Brain microvascular endothelial cell (primary cell): ENCODE measurements around the gene AOC1.
"Not testable (repeated sequence)": the region's sequence is repeated elsewhere in the genome, so short reads cannot be mapped to it uniquely, and the experiment has no call there.

Source experiments
- DNase-seq: peaks from one replicate; pipeline ENCODE4 v3.0.0-alpha.2; 2020
- H3K27ac ChIP-seq: fragments of 250-450 bp; sonication (Bioruptor Pico); 2 replicates; pipeline ENCODE4 v1.5.1; 2020; ENCODE audit warnings: mild to moderate bottlenecking, moderate library complexity
- H3K27me3 ChIP-seq: fragments of 250-450 bp; sonication (Bioruptor Pico); replicated peaks from 2 replicates; pipeline ENCODE4 v1.5.1; 2020; ENCODE audit warnings: mild to moderate bottlenecking
- H3K36me3 ChIP-seq: fragments of 250-450 bp; sonication (Bioruptor Pico); replicated peaks from 2 replicates; pipeline ENCODE4 v1.5.1; 2020; ENCODE audit warnings: mild to moderate bottlenecking
- H3K4me3 ChIP-seq: 2 replicates; pipeline ENCODE4 v1.5.1; 2011; ENCODE audit warnings: low read depth, mild to moderate bottlenecking, control low read depth, low read length, moderate library complexity
- CTCF ChIP-seq: IDR thresholded peaks from 2 replicates; pipeline ENCODE4 v1.5.1; 2011; ENCODE audit warnings: low read depth, mild to moderate bottlenecking, moderate library complexity, low read length, control low read depth, inconsistent platforms; ENCODE audit errors: missing control alignments
- in situ Hi-C: cut with HindIII; loops from 2 replicates; pipeline ENCODE4 v1.10.0; 2017; ENCODE audit warnings: low sequenced_read_pairs, low pct_ligation_motif_present

Gene AOC1

DNA sequence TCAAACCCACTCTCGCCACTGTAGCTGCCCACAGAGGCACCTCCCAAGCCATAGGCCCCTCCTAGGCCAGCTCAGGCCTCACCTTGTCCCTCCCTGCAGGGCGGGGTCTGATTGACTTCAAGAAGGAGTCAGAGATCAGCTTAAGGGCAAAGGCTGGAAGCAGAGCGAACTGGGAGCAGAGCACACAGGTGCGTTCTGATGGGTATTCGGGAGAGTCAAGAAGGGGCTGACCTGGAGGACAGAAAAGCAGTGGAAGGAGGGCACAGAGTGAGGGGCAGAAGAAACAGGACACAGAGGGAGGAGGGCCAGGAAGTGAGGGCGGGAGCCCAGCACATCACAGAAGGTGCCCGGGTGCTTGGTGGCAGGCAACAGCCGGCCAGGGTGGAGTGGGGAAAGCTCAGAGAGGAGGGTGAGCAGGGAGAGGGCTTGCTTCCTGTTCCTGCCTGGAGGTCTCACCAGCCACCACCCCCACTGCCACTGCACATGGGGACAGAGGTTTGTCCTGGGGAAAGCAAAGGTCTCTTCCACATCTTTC is at the start of gene AOC1:
Gene AOC1, plus strand, starts transcription at position 147 of the 535 bp plus-strand sequence. CDS start 3,954 bp downstream, outside the sequence.
- Histone ChIP-seq H3K27me3 (no peaks in the 10 kb centered on the region), H3K27ac (no peak within 1 kb of the TSS), H3K36me3 (no peaks in the 10 kb centered on the region), H3K4me3 (no peak within 1 kb of the TSS)
- no peak for DNase-seq
- no peak for TF ChIP-seq CTCF
- in situ Hi-C loops: no loop called here

DNA sequence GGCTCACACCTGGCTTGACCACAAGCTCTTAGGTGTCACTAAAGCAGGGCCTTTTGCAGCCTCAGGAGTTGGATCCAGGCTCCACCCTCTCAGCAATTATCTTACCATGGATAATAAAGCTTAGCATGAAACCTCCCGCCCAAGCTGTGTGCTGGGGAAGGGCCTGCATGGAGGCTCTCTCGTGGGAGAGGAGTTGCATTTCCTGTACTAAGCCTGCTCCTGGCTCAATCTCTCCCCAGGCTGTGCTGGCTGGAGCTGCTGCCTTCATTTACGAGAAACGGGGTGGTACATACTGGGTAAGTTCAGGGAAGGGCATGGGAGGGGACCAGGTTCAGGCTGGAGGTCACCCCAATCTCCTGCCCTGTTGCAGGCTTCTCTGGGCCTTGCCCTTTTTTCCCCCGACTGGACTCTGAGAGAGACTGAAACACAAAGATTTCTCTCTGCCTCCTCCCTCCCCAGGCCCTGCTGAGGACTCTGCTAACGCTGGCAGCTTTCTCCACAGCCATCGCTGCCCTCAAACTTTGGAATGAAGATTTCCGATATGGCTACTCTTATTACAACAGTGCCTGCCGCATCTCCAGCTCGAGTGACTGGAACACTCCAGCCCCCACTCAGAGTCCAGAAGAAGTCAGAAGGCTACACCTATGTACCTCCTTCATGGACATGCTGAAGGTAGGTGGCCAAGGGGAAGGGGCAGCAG is 49.0 kb upstream of the AOC1 start:
- no peak overlapping the region for H3K4me3 ChIP-seq
- H3K27ac ChIP-seq: no peak overlapping the region
- TF ChIP-seq CTCF: no peak
- no peak for DNase-seq
- H3K27me3 ChIP-seq: peaks cover 33% of the 10 kb centered on the region
- in situ Hi-C loops: no loop called here
- H3K36me3 ChIP-seq: no peaks in the 10 kb centered on the region

- in situ Hi-C loops: no loop called here
- no peak for DNase-seq
- peaks cover 24% of the 10 kb centered on the region for H3K27me3 ChIP-seq
- no peak for TF ChIP-seq CTCF
- no peaks in the 10 kb centered on the region for H3K36me3 ChIP-seq
- no peak overlapping the region for H3K4me3 ChIP-seq
- H3K27ac ChIP-seq: no peak overlapping the region
Measured at GRCh38 chr7:150804802-150805201, 47.5 kb upstream of the AOC1 start.

DNA sequence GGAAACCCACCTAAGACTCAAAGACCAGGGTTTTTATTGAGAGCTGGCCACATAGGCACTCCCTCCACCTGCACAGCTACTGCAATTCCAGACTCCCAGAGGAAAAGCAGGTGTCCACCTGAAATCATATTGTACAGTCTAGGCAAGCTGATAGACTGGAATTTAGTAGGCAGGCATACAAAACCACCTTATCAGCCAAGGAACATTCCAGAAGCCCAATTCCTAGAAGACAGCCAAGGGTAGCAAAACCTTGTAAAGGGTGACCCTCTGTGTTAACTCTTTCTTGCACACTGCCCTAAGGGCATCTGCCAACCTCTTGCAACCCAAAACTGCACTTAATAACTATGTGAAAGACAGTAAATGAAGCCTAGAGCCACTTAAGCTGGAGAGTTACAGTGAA is 46.5 kb upstream of the AOC1 start:
- in situ Hi-C loops: no loop called here
- Histone ChIP-seq H3K4me3 (no peak overlapping the region), H3K27me3 (peaks cover 15% of the 10 kb centered on the region), H3K36me3 (no peaks in the 10 kb centered on the region), H3K27ac (no peak overlapping the region)
- DNase-seq: no peak
- no peak for TF ChIP-seq CTCF

- peaks cover 9% of the 10 kb centered on the region for H3K27me3 ChIP-seq
- no peaks in the 10 kb centered on the region for H3K36me3 ChIP-seq
- H3K27ac ChIP-seq: no peak overlapping the region
- in situ Hi-C loops: no loop called here
- H3K4me3 ChIP-seq: no peak overlapping the region
- no peak for DNase-seq
- no peak for TF ChIP-seq CTCF
Measured at GRCh38 chr7:150806454-150806853, 45.9 kb upstream of the AOC1 start.

- no peak for TF ChIP-seq CTCF
Measured at GRCh38 chr7:150806863-150807262, 45.5 kb upstream of the AOC1 start.

GRCh38 chr7:150807616-150808438 is 44.5 kb upstream of the AOC1 start:
- H3K27ac ChIP-seq, H3K4me3 ChIP-seq, in situ Hi-C loops, H3K36me3 ChIP-seq, DNase-seq, H3K27me3 ChIP-seq: not testable (repeated sequence)

More at GRCh38 chr7:150806863-150807262, 45.5 kb upstream of the AOC1 start:
- in situ Hi-C loops: no loop called here
- Histone ChIP-seq H3K36me3 (no peaks in the 10 kb centered on the region), H3K27ac (no peak overlapping the region), H3K27me3 (peaks cover 6% of the 10 kb centered on the region), H3K4me3 (no peak overlapping the region)
- DNase-seq: no peak
